GM19455 (cell line): Measurements from ENCODE around the gene LHFPL2.
A peak's percentile ranks its signal among the peaks of the same experiment; 100 is the strongest.

Experiments
- ATAC-seq: cut with Tn5 transposase; IDR thresholded peaks from one replicate; pipeline ENCODE4 v1.9.1; 2021; ENCODE audit not compliant: unreplicated experiment

LHFPL2 gene

GRCh38 chr5:78547183-78547582 is 101.4 kb downstream of the LHFPL2 start:
- no peak for ATAC-seq

DNA sequence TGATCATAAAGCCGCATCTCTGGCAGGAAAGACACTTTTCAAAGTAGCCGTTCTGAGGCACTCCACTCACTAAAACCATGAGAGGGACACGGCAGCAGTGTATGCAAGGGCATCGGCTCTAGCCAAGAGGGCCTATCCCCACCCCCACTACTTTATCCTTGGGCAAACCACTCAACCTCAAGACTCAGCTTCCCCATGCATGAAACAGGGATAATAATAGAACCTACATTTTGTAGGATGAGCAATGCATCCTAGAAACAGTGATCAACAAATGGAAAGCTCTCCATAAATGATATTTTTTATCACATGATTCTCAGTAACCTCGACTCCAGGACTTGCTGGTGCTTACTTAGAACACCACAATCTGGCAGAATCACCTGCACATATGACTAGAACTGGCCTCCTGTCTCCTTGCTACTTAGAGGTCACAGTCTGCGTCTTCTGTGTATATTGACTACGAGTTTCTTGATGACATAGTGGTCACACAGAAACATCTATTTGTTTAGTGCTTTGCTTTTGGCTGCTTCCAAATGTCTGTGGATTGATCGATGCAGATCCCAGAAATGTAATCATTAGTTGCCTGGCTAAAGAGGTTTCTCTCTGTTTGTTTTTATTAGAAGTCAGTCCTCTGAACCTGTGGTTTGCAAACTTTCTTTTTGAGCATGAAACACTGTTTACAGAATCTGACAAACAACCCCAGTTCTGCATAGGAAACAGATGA is 102.1 kb downstream of the LHFPL2 start:
- ATAC-seq = no peak

- ATAC-seq = no peak
Observed at GRCh38 chr5:78545406-78545805, 103.2 kb downstream of the LHFPL2 start.

GRCh38 chr5:78544561-78545201 is 103.9 kb downstream of the LHFPL2 start:
- ATAC-seq = peak; percentile 70

GRCh38 chr5:78543916-78544315 is 104.7 kb downstream of the LHFPL2 start:
- ATAC-seq = no peak

GRCh38 chr5:78543292-78543691 is 105.3 kb downstream of the LHFPL2 start:
- ATAC-seq = no peak

DNA sequence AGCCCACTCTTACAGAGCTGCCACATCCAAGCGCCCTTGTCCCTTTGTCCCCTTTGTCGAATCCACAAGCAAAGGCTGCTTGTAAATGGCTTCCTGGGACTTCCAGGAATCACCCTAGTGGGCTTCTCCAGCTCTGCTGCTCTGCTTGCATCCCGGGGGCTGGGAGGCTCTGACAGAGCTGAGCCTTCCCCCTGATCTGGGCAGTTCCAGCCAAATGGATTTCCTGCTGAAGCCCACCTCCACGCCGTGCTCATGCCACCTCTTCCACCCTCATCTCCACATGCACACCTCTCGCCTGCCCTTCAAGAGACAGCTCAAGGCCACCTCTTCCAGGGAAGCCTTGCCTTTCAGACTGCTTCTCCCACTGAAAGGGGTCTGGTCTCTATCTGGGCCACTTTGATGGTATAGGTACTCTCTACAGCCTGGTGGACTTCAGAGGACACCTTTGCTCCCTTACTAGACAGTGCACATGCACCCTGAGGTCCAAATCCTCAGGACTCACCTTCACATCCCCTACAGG is 106.2 kb downstream of the LHFPL2 start:
- ATAC-seq = no peak

- no peak for ATAC-seq
Observed at GRCh38 chr5:78541086-78541654, 107.4 kb downstream of the LHFPL2 start.

GRCh38 chr5:78540335-78541085 is 108.1 kb downstream of the LHFPL2 start:
- no peak for ATAC-seq

- ATAC-seq = no peak
Observed at GRCh38 chr5:78538240-78538850, 110.2 kb downstream of the LHFPL2 start.

- peak; percentile 75 for ATAC-seq
Observed at GRCh38 chr5:78537821-78538220, 110.8 kb downstream of the LHFPL2 start.

DNA sequence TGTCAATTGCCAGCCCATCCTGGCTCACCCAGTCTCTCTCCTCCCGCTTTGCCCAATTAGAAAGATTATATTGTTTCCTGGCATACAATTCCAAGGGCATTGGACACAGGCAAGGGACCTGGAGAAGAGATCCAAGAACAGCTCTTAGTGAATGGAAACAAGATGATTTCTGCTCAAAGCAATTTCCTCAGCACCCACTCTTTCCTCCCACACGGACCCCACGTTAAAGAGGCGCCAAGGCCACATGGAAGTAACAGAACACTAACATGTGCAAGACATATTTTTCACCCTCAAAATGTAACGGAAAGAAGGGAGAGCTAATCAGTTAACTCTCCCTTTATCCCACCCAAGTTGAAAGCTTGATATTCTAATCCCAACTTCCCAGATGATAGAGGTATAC is 111.2 kb downstream of the LHFPL2 start:
- ATAC-seq = no peak

DNA sequence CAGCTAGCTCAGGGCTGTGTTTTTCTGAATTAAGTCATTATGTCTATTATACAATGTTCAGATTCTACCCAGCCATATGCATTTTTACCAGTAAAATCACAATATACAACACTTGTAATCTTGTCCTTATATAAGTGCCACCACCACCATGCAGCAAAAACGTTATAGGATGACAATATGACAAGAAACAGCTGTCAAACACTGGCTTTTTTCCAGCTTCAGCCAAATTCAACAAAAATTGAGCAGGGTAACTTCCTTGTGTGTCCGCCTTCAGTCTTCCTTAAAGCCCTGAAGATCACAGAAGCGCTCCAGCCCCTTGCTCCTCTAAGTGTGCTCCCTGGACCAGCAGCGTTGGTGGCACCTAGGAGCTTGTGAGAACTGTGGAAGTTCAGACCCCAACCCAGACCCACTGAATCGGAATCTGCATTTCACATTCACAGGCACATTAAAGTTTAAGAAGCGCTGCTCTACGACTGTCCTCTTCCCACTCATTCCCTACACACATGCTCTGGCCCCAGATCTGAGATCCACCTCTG is 111.8 kb downstream of the LHFPL2 start:
- ATAC-seq = no peak

GRCh38 chr5:78534905-78535200 is 113.7 kb downstream of the LHFPL2 start:
- no peak for ATAC-seq

- ATAC-seq = no peak
Observed at GRCh38 chr5:78534148-78534904, 114.2 kb downstream of the LHFPL2 start.

DNA sequence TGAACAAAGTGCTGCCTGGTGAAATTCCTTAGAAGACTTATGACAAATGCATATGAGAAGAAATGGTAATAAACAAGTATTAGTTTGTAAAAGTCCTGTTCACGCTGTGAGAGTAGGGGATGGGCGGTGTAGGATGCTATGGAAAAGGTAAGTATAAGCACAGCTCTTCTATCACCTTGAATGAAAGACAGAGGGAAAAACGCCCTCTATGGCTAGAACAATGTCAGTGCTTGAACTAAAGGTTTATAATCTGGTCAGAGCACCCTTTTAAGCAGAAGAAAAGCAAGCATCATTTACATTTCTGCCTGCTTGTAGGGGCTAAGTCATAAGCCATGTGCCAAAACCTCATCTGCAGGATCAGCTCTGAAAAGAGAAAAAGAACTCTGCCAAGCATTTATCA is 115.2 kb downstream of the LHFPL2 start:
- ATAC-seq = no peak

- no peak for ATAC-seq
Observed at GRCh38 chr5:78530342-78531096, 118.1 kb downstream of the LHFPL2 start.

GRCh38 chr5:78527925-78528324 is 120.6 kb downstream of the LHFPL2 start:
- no peak for ATAC-seq

GRCh38 chr5:78527054-78527859 is 121.3 kb downstream of the LHFPL2 start:
- no peak for ATAC-seq
